ENCODE data around the gene SMARCC1. TPM values are rescaled to one million over a fixed set of nuclear protein-coding genes. Genes with fewer than 3 reads are reported as not detected.

Gene SMARCC1
- total and polyA plus RNA-seq, 10 donors = 10.5 to 82.9 (median 44.7) TPM

- H3K4me3 ChIP-seq = no peak overlapping the region
- H3K36me3 ChIP-seq = peaks cover 0 to 88% (median 43%) of the 10 kb centered on the region in 6 donors
- no peaks in the 10 kb centered on the region for H3K4me1 ChIP-seq
- WGBS, 5 donors = 90 to 95% (median 93%) methylated on average over 3 of the region's 3 CpGs
- intact Hi-C loops (cut with DNase I; ENCODE audit: low total_unique reads) = no loop called here
- H3K27me3 ChIP-seq (replicated peaks in 1 of 7) = no peaks in the 10 kb centered on the region
- no peaks in the 10 kb centered on the region for H3K9me3 ChIP-seq
- no peak overlapping the region for H3K27ac ChIP-seq
- DNase-seq = no peak
- TF ChIP-seq POLR2A (IDR thresholded peaks at IDR 0.05) = no peak
- TF ChIP-seq CTCF (IDR thresholded peaks at IDR 0.05 in 8 of 11, conservative IDR thresholded peaks at IDR 0.05 in 3 of 11) = no peak
- no peak for TF ChIP-seq POLR2AphosphoS5 (IDR thresholded peaks at IDR 0.05)
These were observed 112.5 kb downstream of the SMARCC1 start for GRCh38 chr3:47669026-47669749.

GRCh38 chr3:47666118-47666517, 115.6 kb downstream of the SMARCC1 start:
- no peak overlapping the region for H3K27ac ChIP-seq
- WGBS, 5 donors = 93 to 97% (median 95%) methylated on average over 2 of the region's 2 CpGs
- TF ChIP-seq CTCF (IDR thresholded peaks at IDR 0.05 in 8 of 11, conservative IDR thresholded peaks at IDR 0.05 in 3 of 11) (no peak), POLR2A (IDR thresholded peaks at IDR 0.05) (no peak), POLR2AphosphoS5 (IDR thresholded peaks at IDR 0.05) (no peak)
- no peaks in the 10 kb centered on the region for H3K27me3 ChIP-seq (replicated peaks in 1 of 7)
- no peaks in the 10 kb centered on the region for H3K9me3 ChIP-seq
- no peak overlapping the region for H3K4me3 ChIP-seq
- no peaks in the 10 kb centered on the region for H3K4me1 ChIP-seq
- no peak for DNase-seq
- H3K36me3 ChIP-seq = peaks cover 0 to 81% (median 36%) of the 10 kb centered on the region in 6 donors
- intact Hi-C loops (cut with DNase I; ENCODE audit: low total_unique reads) = no loop called here

- no peaks in the 10 kb centered on the region for H3K4me1 ChIP-seq
- no peaks in the 10 kb centered on the region for H3K27me3 ChIP-seq (replicated peaks in 1 of 7)
- intact Hi-C loops (cut with DNase I; ENCODE audit: low total_unique reads) = no loop called here
- DNase-seq = no peak
- WGBS, 5 donors = 72 to 93% (median 89%) methylated on average over 2 of the region's 2 CpGs
- TF ChIP-seq CTCF (IDR thresholded peaks at IDR 0.05 in 8 of 11, conservative IDR thresholded peaks at IDR 0.05 in 3 of 11) (peak in 2 of 11 experiments; percentile 5 to 20), POLR2A (IDR thresholded peaks at IDR 0.05) (no peak)
- H3K27ac ChIP-seq = no peak overlapping the region
- H3K9me3 ChIP-seq = no peaks in the 10 kb centered on the region
- H3K36me3 ChIP-seq = peaks cover 0 to 80% (median 25%) of the 10 kb centered on the region in 6 donors
- H3K4me3 ChIP-seq = no peak overlapping the region
These were observed 117.2 kb downstream of the SMARCC1 start for GRCh38 chr3:47664519-47664918.

GRCh38 chr3:47663630-47664240, 118.0 kb downstream of the SMARCC1 start:
- Histone ChIP-seq H3K27ac (peak overlapping the region in 2 of 8 donors; percentile 4), H3K36me3 (peaks cover 0 to 80% (median 21%) of the 10 kb centered on the region in 6 donors), H3K9me3 (peaks cover 0 to 2% (median 0%) of the 10 kb centered on the region in 8 donors), H3K27me3 (replicated peaks in 1 of 7) (no peaks in the 10 kb centered on the region), H3K4me1 (no peaks in the 10 kb centered on the region), H3K4me3 (no peak overlapping the region)
- 88 to 95% (median 90%) methylated on average over 16 of the region's 16 CpGs for WGBS, 5 donors
- intact Hi-C loops (cut with DNase I; ENCODE audit: low total_unique reads) = no loop called here
- DNase-seq = no peak
- TF ChIP-seq POLR2A (IDR thresholded peaks at IDR 0.05) (no peak), POLR2AphosphoS5 (IDR thresholded peaks at IDR 0.05) (peak in 1 of 3 donors; percentile 22), CTCF (IDR thresholded peaks at IDR 0.05 in 8 of 11, conservative IDR thresholded peaks at IDR 0.05 in 3 of 11) (no peak)

Measured in spleen (tissue), 11 donors.